ENCODE data around the gene PRRT1. TPM values are rescaled to one million over a fixed set of nuclear protein-coding genes. Genes with fewer than 3 reads are reported as not detected.

Gene PRRT1
- total and polyA plus RNA-seq, 4 donors: 0.08 to 0.24 (median 0.19) TPM; not detected in 1

DNA sequence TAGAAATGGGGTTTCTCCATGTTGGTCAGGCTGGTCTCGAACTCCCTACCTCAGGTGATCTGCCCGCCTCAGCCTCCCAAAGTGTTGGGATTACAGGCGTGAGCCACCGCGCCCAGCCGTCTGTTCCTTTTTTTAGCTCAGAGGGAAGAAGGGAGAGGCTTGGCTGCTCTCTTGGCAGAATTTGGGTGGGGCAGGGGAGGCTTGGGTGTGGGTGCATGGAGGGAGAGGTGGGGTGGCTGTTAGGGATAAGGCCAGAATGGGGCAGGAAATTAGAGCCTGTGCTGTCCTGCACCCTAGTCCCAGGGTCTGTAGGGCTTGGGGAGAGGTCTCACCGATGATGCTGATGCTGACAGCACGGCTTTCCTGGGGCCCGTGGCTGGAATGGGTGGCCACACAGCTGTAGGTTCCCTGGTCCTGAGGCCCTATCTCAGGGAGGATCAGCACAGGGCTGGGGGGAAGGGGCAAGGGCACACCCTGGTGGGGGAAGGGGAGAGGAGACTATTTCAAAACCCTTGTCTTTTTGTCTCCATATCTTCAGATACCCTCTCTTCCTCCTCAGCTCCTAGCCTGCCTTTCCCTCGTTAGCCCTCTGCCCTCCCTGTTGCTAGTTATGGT is 30.3 kb upstream of the PRRT1 start:
- H3K9me3 ChIP-seq (ENCODE audit: control insufficient read depth in 4 of 4, low read length in 3 of 4): no peaks in the 10 kb centered on the region
- TF ChIP-seq RXRA (IDR thresholded peaks at IDR 0.05) (no peak), FOXA2 (IDR thresholded peaks at IDR 0.05) (no peak), HNF4A (conservative IDR thresholded peaks at IDR 0.05) (no peak), JUND (IDR thresholded peaks at IDR 0.05) (no peak), NR2F2 (IDR thresholded peaks at IDR 0.05) (no peak), HNF4G (IDR thresholded peaks at IDR 0.05) (no peak), RAD21 (IDR thresholded peaks at IDR 0.05) (no peak)
- TF ChIP-seq, protein P1, sequence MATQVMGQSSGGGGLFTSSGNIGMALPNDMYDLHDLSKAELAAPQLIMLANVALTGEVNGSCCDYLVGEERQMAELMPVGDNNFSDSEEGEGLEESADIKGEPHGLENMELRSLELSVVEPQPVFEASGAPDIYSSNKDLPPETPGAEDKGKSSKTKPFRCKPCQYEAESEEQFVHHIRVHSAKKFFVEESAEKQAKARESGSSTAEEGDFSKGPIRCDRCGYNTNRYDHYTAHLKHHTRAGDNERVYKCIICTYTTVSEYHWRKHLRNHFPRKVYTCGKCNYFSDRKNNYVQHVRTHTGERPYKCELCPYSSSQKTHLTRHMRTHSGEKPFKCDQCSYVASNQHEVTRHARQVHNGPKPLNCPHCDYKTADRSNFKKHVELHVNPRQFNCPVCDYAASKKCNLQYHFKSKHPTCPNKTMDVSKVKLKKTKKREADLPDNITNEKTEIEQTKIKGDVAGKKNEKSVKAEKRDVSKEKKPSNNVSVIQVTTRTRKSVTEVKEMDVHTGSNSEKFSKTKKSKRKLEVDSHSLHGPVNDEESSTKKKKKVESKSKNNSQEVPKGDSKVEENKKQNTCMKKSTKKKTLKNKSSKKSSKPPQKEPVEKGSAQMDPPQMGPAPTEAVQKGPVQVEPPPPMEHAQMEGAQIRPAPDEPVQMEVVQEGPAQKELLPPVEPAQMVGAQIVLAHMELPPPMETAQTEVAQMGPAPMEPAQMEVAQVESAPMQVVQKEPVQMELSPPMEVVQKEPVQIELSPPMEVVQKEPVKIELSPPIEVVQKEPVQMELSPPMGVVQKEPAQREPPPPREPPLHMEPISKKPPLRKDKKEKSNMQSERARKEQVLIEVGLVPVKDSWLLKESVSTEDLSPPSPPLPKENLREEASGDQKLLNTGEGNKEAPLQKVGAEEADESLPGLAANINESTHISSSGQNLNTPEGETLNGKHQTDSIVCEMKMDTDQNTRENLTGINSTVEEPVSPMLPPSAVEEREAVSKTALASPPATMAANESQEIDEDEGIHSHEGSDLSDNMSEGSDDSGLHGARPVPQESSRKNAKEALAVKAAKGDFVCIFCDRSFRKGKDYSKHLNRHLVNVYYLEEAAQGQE (IDR thresholded peaks at IDR 0.05): no peak
- H3K4me3 ChIP-seq (ENCODE audit: low read depth in 1 of 3, low read length in 3 of 3): no peak overlapping the region
- H3K9ac ChIP-seq (ENCODE audit: low read depth in 1 of 2, low read length in 2 of 2): no peak overlapping the region
- WGBS: 87% methylated on average over 10 of the region's 10 CpGs
- peaks cover 0 to 29% (median 13%) of the 10 kb centered on the region in 4 donors for H3K36me3 ChIP-seq (ENCODE audit: control insufficient read depth in 4 of 4, insufficient read depth in 3 of 4, low read depth in 1 of 4, low read length in 3 of 4)
- H3K4me1 ChIP-seq (ENCODE audit: control insufficient read depth in 4 of 4, insufficient read depth in 4 of 4, low read length in 3 of 4): peaks cover 0 to 20% (median 18%) of the 10 kb centered on the region in 4 donors
- H3K27me3 ChIP-seq (ENCODE audit: control insufficient read depth in 4 of 4, insufficient read depth in 4 of 4, low read length in 3 of 4): no peaks in the 10 kb centered on the region
- DNase-seq (ENCODE audit: low spot score): peak; percentile 74
- no peak overlapping the region for H3K27ac ChIP-seq (ENCODE audit: low read depth in 1 of 2, low read length in 2 of 2)

DNA sequence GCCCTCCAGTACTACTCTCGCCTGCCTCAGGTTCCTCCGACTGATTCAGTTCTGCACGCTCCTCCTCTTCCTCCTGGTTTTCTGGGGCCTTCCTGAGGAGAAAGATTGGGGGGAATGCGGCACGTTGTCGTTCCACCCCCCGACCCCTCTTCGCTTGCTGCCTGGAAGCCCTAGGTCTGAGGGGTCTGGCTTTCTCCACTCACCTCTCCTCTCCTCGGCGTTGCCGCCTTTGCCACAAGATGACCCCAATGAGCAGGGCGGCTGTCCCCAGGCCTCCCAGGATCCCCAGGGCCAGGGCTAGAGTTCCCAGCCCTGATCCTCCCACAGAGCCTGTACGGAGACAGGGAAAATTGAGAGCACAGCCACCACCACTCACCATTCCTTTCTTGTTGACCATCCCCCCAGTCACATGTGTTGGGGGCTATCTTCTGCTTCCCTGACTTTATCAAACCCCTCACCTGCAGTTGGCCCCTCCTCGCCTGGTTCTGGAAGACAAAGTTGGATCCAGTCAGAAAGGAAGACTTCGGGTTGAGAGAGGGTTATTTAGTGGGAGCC is 29.5 kb upstream of the PRRT1 start:
- no peak for DNase-seq (ENCODE audit: low spot score)
- peaks cover 0 to 28% (median 26%) of the 10 kb centered on the region in 4 donors for H3K4me1 ChIP-seq (ENCODE audit: control insufficient read depth in 4 of 4, insufficient read depth in 4 of 4, low read length in 3 of 4)

More for the DNA sequence above, 29.5 kb upstream of the PRRT1 start:
- peaks cover 0 to 22% (median 10%) of the 10 kb centered on the region in 4 donors for H3K36me3 ChIP-seq (ENCODE audit: control insufficient read depth in 4 of 4, insufficient read depth in 3 of 4, low read depth in 1 of 4, low read length in 3 of 4)
- H3K27ac ChIP-seq (ENCODE audit: low read depth in 1 of 2, low read length in 2 of 2): no peak overlapping the region
- H3K4me3 ChIP-seq (ENCODE audit: low read depth in 1 of 3, low read length in 3 of 3): no peak overlapping the region
- no peaks in the 10 kb centered on the region for H3K9me3 ChIP-seq (ENCODE audit: control insufficient read depth in 4 of 4, low read length in 3 of 4)
- H3K9ac ChIP-seq (ENCODE audit: low read depth in 1 of 2, low read length in 2 of 2): no peak overlapping the region
- no peaks in the 10 kb centered on the region for H3K27me3 ChIP-seq (ENCODE audit: control insufficient read depth in 4 of 4, insufficient read depth in 4 of 4, low read length in 3 of 4)
- 93% methylated on average over 15 of the region's 15 CpGs for WGBS
- TF ChIP-seq, protein P1 (IDR thresholded peaks at IDR 0.05): no peak

All from liver (tissue), 9 donors.